Esophagus muscularis mucosa (tissue), 4 donors: Measurements from ENCODE around the gene TENT5C. TPM values are rescaled to one million over a fixed set of nuclear protein-coding genes. Genes with fewer than 3 reads are reported as not detected.
A peak's percentile ranks its signal among the peaks of the same experiment; 100 is the strongest.

Experiments
- DNase-seq: peaks from one replicate; pipeline ENCODE4 v3.0.0-alpha.2; 2017; ENCODE audit errors: extremely low spot score
- H3K27ac ChIP-seq, 4 donors: fragments of 200-600 bp; sonication (generic); replicated peaks in 1 of 4; 1 replicate in 3 of 4; 2 replicates in 1 of 4; pipeline ENCODE4 v1.5.1; 2016 to 2019; ENCODE audit warnings: mild to moderate bottlenecking in 1 of 4
- H3K27me3 ChIP-seq, 4 donors: fragments of 200-600 bp; sonication (generic); one replicate each; pipeline versions ENCODE4 v1.5.1 to v1.6.0; 2016 to 2019
- H3K36me3 ChIP-seq, 4 donors: fragments of 200-600 bp; sonication (generic); one replicate each; pipeline ENCODE4 v1.5.1; 2016 to 2019
- H3K4me1 ChIP-seq, 4 donors: fragments of 200-600 bp; sonication (generic); one replicate each; pipeline ENCODE4 v1.5.1; 2016 to 2019
- H3K4me3 ChIP-seq, 4 donors: fragments of 200-600 bp; sonication (generic); 1 replicate in 2 of 4; 2 replicates in 2 of 4; pipeline ENCODE4 v1.5.1; 2016 to 2019; ENCODE audit warnings: mild to moderate bottlenecking in 4 of 4, moderate library complexity in 1 of 4
- H3K9me3 ChIP-seq, 4 donors: fragments of 200-600 bp; sonication (generic); 1 replicate in 3 of 4; 2 replicates in 1 of 4; pipeline ENCODE4 v1.5.1; 2016 to 2019
- EP300 ChIP-seq: sonication (generic); formaldehyde crosslinking; IDR thresholded peaks from one replicate; pipeline ENCODE4 v1.6.1; 2017; ENCODE audit warnings: antibody characterized with exemption
- POLR2A ChIP-seq: fragments of 450-650 bp; IDR thresholded peaks from one replicate; pipeline ENCODE4 v1.6.1; 2017; ENCODE audit warnings: antibody characterized with exemption, moderate library complexity, mild to moderate bottlenecking, low read depth
- POLR2AphosphoS5 ChIP-seq, 2 donors: sonication (generic); formaldehyde crosslinking; IDR thresholded peaks; one replicate each; pipeline ENCODE4 v1.6.1; 2017; ENCODE audit warnings: antibody characterized with exemption in 2 of 2
- WGBS: methylation state at CpG from one replicate; pipeline ENCODE4 v1.1.5; 2018; 5-methylcytosine and 5-hydroxymethylcytosine counted together
- intact Hi-C: fragments of 100-400 bp; cut with DNase I; formaldehyde crosslinking; loops from one replicate; pipeline ENCODE4 v1.15.1; 2023
- total RNA-seq, 4 donors: library from RNA; depleted of rRNA; stranded (reverse); fragments of >200 nt; gene quantifications; one replicate each; pipeline versions ENCODE4 v1.1.0 to v1.2.1, GENCODE V29; 2016
- TF ChIP-seq, protein P1 (sequence below), 3 experiments: fragments of 200-600 bp in 2 of 3; fragments of 450-650 bp in 1 of 3; sonication (generic) in 2 of 3; IDR thresholded peaks; one replicate each; pipeline ENCODE4 v1.5.1; 2017 to 2019; ENCODE audit warnings: antibody characterized with exemption in 3 of 3, mild to moderate bottlenecking in 2 of 3, moderate library complexity in 1 of 3

TENT5C gene
- total RNA-seq, 4 donors from 2014 or later, result 0.92 to 6.8 (median 2.5) TPM

DNA sequence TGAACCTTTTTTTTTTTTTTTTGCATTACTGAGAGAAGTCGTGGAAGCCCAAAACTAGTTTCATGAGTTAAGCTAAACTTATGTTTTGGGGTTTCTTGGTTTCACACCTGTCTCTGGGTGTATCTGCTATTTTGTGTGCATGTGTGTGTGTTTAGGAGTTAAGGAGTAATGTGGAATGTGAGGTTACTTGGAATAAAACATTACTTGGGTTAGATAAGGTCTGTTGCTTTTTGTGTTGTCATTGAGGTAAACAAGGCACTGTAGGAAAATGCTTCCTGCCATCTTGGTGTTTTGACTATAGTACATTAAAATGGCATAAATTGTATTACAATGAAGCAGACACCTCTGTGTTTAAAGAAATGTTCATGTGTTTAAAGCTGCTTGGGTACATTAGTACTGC lies 2.9 kb downstream of the TENT5C start:
- intact Hi-C loops, result loop anchor here (5.0 to 10.0 kb wide), 3 partner anchors 84 to 244 kb away; partner anchors contain the start of gene MAN1A2
- H3K9me3 ChIP-seq, result no peaks in the 10 kb centered on the region
- 77% methylated on average over 1 of the region's 1 CpG for WGBS
- no peaks in the 10 kb centered on the region for H3K36me3 ChIP-seq
- no peak for DNase-seq
- no peak for TF ChIP-seq POLR2AphosphoS5 (IDR thresholded peaks at IDR 0.05)
- TF ChIP-seq POLR2A, result no peak
- TF ChIP-seq, protein P1, sequence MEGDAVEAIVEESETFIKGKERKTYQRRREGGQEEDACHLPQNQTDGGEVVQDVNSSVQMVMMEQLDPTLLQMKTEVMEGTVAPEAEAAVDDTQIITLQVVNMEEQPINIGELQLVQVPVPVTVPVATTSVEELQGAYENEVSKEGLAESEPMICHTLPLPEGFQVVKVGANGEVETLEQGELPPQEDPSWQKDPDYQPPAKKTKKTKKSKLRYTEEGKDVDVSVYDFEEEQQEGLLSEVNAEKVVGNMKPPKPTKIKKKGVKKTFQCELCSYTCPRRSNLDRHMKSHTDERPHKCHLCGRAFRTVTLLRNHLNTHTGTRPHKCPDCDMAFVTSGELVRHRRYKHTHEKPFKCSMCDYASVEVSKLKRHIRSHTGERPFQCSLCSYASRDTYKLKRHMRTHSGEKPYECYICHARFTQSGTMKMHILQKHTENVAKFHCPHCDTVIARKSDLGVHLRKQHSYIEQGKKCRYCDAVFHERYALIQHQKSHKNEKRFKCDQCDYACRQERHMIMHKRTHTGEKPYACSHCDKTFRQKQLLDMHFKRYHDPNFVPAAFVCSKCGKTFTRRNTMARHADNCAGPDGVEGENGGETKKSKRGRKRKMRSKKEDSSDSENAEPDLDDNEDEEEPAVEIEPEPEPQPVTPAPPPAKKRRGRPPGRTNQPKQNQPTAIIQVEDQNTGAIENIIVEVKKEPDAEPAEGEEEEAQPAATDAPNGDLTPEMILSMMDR (IDR thresholded peaks at IDR 0.05), result no peak
- TF ChIP-seq EP300, result no peak
- peaks cover 15 to 67% (median 56%) of the 10 kb centered on the region in 4 donors for H3K4me1 ChIP-seq
- peak overlapping the region; percentile 35 to 93 (median 44) for H3K27ac ChIP-seq
- H3K4me3 ChIP-seq, result no peak overlapping the region
- H3K27me3 ChIP-seq, result no peaks in the 10 kb centered on the region

DNA sequence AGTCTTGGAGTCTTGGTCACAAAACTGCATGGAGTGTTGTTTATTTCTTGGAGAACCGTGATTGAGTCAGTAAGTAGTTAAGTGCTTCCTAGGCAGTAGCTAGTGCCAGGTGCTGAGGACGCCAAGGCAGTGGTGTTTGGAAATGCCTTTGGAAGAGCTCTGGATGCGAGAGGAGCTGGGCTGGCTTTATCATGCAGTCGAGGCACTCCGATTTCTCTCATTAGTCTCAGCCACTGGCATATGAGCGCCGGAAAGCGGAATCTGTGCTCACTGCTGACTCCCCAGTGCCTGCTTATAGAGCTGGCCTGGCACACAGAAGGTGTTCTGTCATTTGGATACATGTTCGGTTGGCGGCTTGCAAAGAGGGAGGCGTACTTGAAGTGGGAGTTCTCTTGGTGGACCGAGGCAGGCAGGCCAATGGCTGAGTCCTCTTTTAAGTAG lies 3.6 kb downstream of the TENT5C start:
- Histone ChIP-seq H3K36me3 (no peaks in the 10 kb centered on the region), H3K9me3 (no peaks in the 10 kb centered on the region), H3K27ac (peak overlapping the region; percentile 35 to 93 (median 44)), H3K27me3 (no peaks in the 10 kb centered on the region), H3K4me1 (peaks cover 19 to 73% (median 56%) of the 10 kb centered on the region in 4 donors), H3K4me3 (peak overlapping the region in 2 of 4 donors; percentile 15 to 29)
- intact Hi-C loops, result loop anchor here (5.0 to 10.0 kb wide), 3 partner anchors 83 to 245 kb away; partner anchors contain the start of gene MAN1A2
- DNase-seq, result no peak
- TF ChIP-seq, protein P1 (IDR thresholded peaks at IDR 0.05), result no peak
- TF ChIP-seq EP300, result no peak
- no peak for TF ChIP-seq POLR2A
- TF ChIP-seq POLR2AphosphoS5 (IDR thresholded peaks at IDR 0.05), result no peak
- WGBS, result 56% methylated on average over 12 of the region's 12 CpGs

DNA sequence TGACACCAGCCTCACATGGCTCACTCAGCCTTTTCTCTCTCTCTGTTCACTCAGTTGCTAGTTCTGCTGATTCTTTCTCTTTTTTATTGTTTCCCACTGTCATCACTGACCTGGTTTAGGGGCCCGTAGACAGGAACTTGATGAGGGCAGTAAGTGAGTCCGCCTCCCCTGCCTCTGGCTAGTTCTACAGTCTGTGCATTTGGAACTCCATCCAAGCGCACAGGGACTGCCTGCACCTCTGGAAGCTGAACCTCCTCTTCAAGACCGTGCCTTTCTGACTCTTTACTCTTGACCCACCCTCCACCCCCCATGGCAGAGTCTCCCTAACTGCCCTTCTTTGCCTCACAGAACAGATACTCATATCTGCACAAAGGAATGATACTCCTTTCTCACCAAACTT lies 4.2 kb downstream of the TENT5C start:
- Histone ChIP-seq H3K27me3 (no peaks in the 10 kb centered on the region), H3K27ac (peak overlapping the region; percentile 35 to 93 (median 44)), H3K4me3 (no peak overlapping the region), H3K36me3 (no peaks in the 10 kb centered on the region), H3K9me3 (no peaks in the 10 kb centered on the region), H3K4me1 (peaks cover 16 to 68% (median 52%) of the 10 kb centered on the region in 4 donors)
- TF ChIP-seq POLR2A (no peak), EP300 (no peak), POLR2AphosphoS5 (IDR thresholded peaks at IDR 0.05) (no peak)
- TF ChIP-seq, protein P1 (IDR thresholded peaks at IDR 0.05), result no peak
- no peak for DNase-seq
- WGBS, result 73% methylated on average over 4 of the region's 4 CpGs
- intact Hi-C loops, result no loop called here

DNA sequence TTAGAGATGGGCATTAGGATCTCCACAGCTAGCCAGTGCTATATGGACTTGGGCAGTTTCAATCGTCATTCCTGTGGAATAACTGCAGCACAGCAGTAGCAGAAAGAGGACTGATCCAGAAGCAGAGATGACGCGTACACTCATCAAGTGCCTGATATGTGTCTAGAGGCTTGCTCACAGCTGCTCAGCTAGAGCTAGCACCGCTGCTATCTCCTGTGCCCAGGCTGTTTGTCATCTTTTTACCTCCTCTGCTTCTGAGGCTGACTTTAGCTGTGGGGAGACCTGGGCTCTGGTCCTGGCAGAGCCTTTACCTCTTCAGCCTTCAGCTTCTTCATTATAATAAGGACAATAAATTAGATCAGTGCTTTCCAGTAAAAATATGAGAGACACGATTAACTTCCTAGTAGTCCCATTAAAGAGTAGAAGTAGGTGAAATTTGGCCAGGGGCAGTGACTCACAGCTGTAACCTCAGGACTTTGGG lies 5.3 kb downstream of the TENT5C start:
- WGBS, result 89% methylated on average over 5 of the region's 5 CpGs
- TF ChIP-seq EP300, result no peak
- TF ChIP-seq, protein P1 (IDR thresholded peaks at IDR 0.05), result no peak
- no peak for TF ChIP-seq POLR2A
- TF ChIP-seq POLR2AphosphoS5 (IDR thresholded peaks at IDR 0.05), result no peak
- Histone ChIP-seq H3K4me1 (peaks cover 20 to 66% (median 49%) of the 10 kb centered on the region in 4 donors), H3K4me3 (no peak overlapping the region), H3K36me3 (no peaks in the 10 kb centered on the region), H3K27me3 (no peaks in the 10 kb centered on the region), H3K27ac (no peak overlapping the region), H3K9me3 (no peaks in the 10 kb centered on the region)
- no peak for DNase-seq
- intact Hi-C loops, result no loop called here
